WTC11 (cell line): ENCODE results near the gene ABCC4. TPM values are rescaled to one million over a fixed set of nuclear protein-coding genes. Genes with fewer than 3 reads are reported as not detected.

ENCODE experiments used
- ATAC-seq: fragments of 200-7000 bp; cut with Tn5 transposase; 2 replicates; pipeline ENCODE4 v1.10.0; 2021; ENCODE audit warnings: mild to moderate bottlenecking, moderate library complexity
- CTCF ChIA-PET: fragments of 300-600 bp; sonication (Branson Sonifier 250); formaldehyde crosslinking; loops from one replicate; lab custom pipeline; 2021; ENCODE audit warnings: antibody characterized with exemption; lab: Charles Lee
- POLR2A ChIA-PET: fragments of 350-600 bp; sonication (Branson Sonifier 250); formaldehyde crosslinking; loops from one replicate; lab custom pipeline; 2021; ENCODE audit warnings: antibody characterized with exemption; lab: Charles Lee
- DNase-seq: peaks from one replicate; pipeline ENCODE4 v3.0.0; 2021; ENCODE audit warnings: low spot score
- H3K27ac Mint-ChIP-seq: 2 replicates; pipeline ENCODE4 v1.8.0; 2021; ENCODE audit warnings: mixed read lengths
- H3K27me3 Mint-ChIP-seq: 2 replicates; pipeline ENCODE4 v1.8.0; 2021; ENCODE audit warnings: low read depth, mild to moderate bottlenecking, moderate library complexity, mixed read lengths
- H3K36me3 Mint-ChIP-seq: 2 replicates; pipeline ENCODE4 v1.8.0; 2021; ENCODE audit warnings: mixed read lengths
- H3K4me1 Mint-ChIP-seq: 2 replicates; pipeline ENCODE4 v1.8.0; 2022; ENCODE audit warnings: mixed read lengths
- H3K4me3 Mint-ChIP-seq: 2 replicates; pipeline ENCODE4 v1.8.0; 2021; ENCODE audit warnings: mild to moderate bottlenecking, moderate library complexity, mixed read lengths
- H3K9me3 Mint-ChIP-seq: 2 replicates; pipeline ENCODE4 v1.8.0; 2021; ENCODE audit warnings: mixed read lengths
- AR ChIP-seq: fragments of 250-450 bp; sonication (Bioruptor Pico); IDR thresholded peaks from 2 replicates; pipeline ENCODE4 v1.9.0; 2021; ENCODE audit warnings: mild to moderate bottlenecking
- ATF2 ChIP-seq: sonication (generic); formaldehyde crosslinking; IDR thresholded peaks from 2 replicates; pipeline ENCODE4 v1.8.1; 2022; ENCODE audit warnings: low read depth, missing genetic modification reagents, borderline replicate concordance
- CBFB ChIP-seq: sonication (generic); formaldehyde crosslinking; IDR thresholded peaks from 2 replicates; pipeline ENCODE4 v1.8.1; 2022; ENCODE audit warnings: mild to moderate bottlenecking, low read depth, missing genetic modification reagents
- CDX4 ChIP-seq: fragments of 250-450 bp; sonication (Bioruptor Pico); IDR thresholded peaks from 2 replicates; pipeline ENCODE4 v1.9.0; 2021; ENCODE audit warnings: moderate library complexity, mild to moderate bottlenecking, inconsistent platforms, borderline replicate concordance
- E2F1 ChIP-seq: sonication (generic); formaldehyde crosslinking; IDR thresholded peaks from 2 replicates; pipeline ENCODE4 v1.8.0; 2022; ENCODE audit warnings: mild to moderate bottlenecking, missing genetic modification reagents
- FOXP4 ChIP-seq: sonication (generic); formaldehyde crosslinking; IDR thresholded peaks from 2 replicates; pipeline ENCODE4 v1.8.0; 2022; ENCODE audit warnings: mild to moderate bottlenecking, missing genetic modification reagents
- GTF2I ChIP-seq: fragments of 250-450 bp; sonication (Bioruptor Pico); conservative IDR thresholded peaks from 2 replicates; pipeline ENCODE4 v1.4.0; 2021; ENCODE audit warnings: mild to moderate bottlenecking
- HMGXB4 ChIP-seq: sonication (generic); formaldehyde crosslinking; IDR thresholded peaks from 2 replicates; pipeline ENCODE4 v1.8.1; 2023; ENCODE audit warnings: mild to moderate bottlenecking, moderate library complexity, missing genetic modification reagents
- MXD4 ChIP-seq: fragments of 250-450 bp; sonication (Bioruptor Pico); IDR thresholded peaks from 2 replicates; pipeline ENCODE4 v1.8.0; 2021; ENCODE audit warnings: mild to moderate bottlenecking, moderate library complexity, borderline replicate concordance
- OVOL2 ChIP-seq: fragments of 250-450 bp; sonication (Bioruptor Pico); IDR thresholded peaks from 2 replicates; pipeline ENCODE4 v1.9.0; 2021; ENCODE audit warnings: mild to moderate bottlenecking, borderline replicate concordance
- PRRX2 ChIP-seq: fragments of 250-450 bp; sonication (Bioruptor Pico); IDR thresholded peaks from 2 replicates; pipeline ENCODE4 v1.8.0; 2021; ENCODE audit warnings: mild to moderate bottlenecking
- RELA ChIP-seq: sonication (generic); formaldehyde crosslinking; IDR thresholded peaks from 2 replicates; pipeline ENCODE4 v1.8.1; 2022; ENCODE audit warnings: missing genetic modification reagents, mild to moderate bottlenecking, borderline replicate concordance
- USF2 ChIP-seq: sonication (generic); formaldehyde crosslinking; IDR thresholded peaks from 2 replicates; pipeline ENCODE4 v1.8.1; 2023; ENCODE audit warnings: mild to moderate bottlenecking, missing genetic modification reagents, moderate library complexity
- ZNF219 ChIP-seq: sonication (generic); formaldehyde crosslinking; IDR thresholded peaks from 2 replicates; pipeline ENCODE4 v1.8.0; 2023; ENCODE audit warnings: missing genetic modification reagents, mild to moderate bottlenecking, borderline replicate concordance
- ZNF317 ChIP-seq: sonication (generic); formaldehyde crosslinking; IDR thresholded peaks from 2 replicates; pipeline ENCODE4 v1.8.1; 2023; ENCODE audit warnings: low read depth, mild to moderate bottlenecking, moderate library complexity, missing genetic modification reagents, borderline replicate concordance
- total RNA-seq: library from RNA; stranded (reverse); gene quantifications from 3 replicates; pipeline ENCODE4 v1.2.3, GENCODE V29; 2021
- TF ChIP-seq, protein P1 (sequence below): sonication (generic); formaldehyde crosslinking; IDR thresholded peaks from 2 replicates; pipeline ENCODE4 v1.8.1; 2022; ENCODE audit warnings: missing genetic modification reagents, borderline replicate concordance
- TF ChIP-seq, protein P2 (sequence below): sonication (generic); formaldehyde crosslinking; IDR thresholded peaks from 2 replicates; pipeline ENCODE4 v1.8.1; 2022; ENCODE audit warnings: mild to moderate bottlenecking, missing genetic modification reagents, moderate library complexity, borderline replicate concordance

The ABCC4 gene
- total RNA-seq, 1 experiment from 2014 or later: 7.2 TPM

GRCh38 chr13:95156208-95156607, 145.0 kb downstream of the ABCC4 start:
- H3K27me3 Mint-ChIP-seq: peaks cover 25% of the 10 kb centered on the region
- no peaks in the 10 kb centered on the region for H3K36me3 Mint-ChIP-seq
- DNase-seq: no peak
- TF ChIP-seq RELA (CRISPR knock-in tag): no peak
- no peak for TF ChIP-seq FOXP4
- TF ChIP-seq USF2 (CRISPR knock-in tag): no peak
- no peak for TF ChIP-seq CDX4
- TF ChIP-seq OVOL2 (CRISPR knock-in tag): no peak
- TF ChIP-seq ATF2: no peak
- no peak for TF ChIP-seq GTF2I (CRISPR knock-in tag)
- TF ChIP-seq ZNF219 (CRISPR knock-in tag): no peak
- TF ChIP-seq CBFB: no peak
- H3K27ac Mint-ChIP-seq: no peak overlapping the region
- H3K4me3 Mint-ChIP-seq: no peak overlapping the region
- CTCF ChIA-PET: interaction anchor here (1.1 to 3.3 kb wide), 7 partner anchors 15 to 495 kb away, joined by 3 to 12 read pairs (median 5); no protein-coding TSS in a partner anchor
- POLR2A ChIA-PET: interaction anchor here (0.5 kb wide), 1 partner anchor 24 kb away, joined by 3 read pairs; no protein-coding TSS in a partner anchor
- no peak for ATAC-seq
- H3K4me1 Mint-ChIP-seq: peaks cover 41% of the 10 kb centered on the region
- no peaks in the 10 kb centered on the region for H3K9me3 Mint-ChIP-seq

DNA sequence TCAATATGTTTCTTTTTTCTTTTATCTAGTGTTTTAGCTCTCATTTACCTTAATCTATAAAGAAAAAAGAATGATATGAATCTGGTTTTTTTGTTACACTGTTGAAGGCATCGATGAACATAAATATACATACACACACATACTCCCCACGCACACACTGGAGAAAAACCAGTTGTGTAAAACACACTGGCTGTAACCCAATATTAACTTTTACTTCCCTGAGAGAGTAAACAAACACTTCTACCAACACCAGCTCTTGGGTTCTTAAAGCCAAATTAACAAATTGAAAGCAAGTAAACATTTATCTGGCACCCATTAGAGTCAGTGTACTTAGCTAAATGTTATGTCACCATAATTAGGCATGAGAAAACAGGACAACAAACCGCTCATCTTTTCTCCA, 145.7 kb downstream of the ABCC4 start:
- Mint-ChIP-seq H3K27me3 (peaks cover 25% of the 10 kb centered on the region), H3K27ac (no peak overlapping the region), H3K4me1 (peaks cover 41% of the 10 kb centered on the region), H3K4me3 (no peak overlapping the region), H3K9me3 (no peaks in the 10 kb centered on the region)
- POLR2A ChIA-PET: interaction anchor here (0.5 kb wide), 1 partner anchor 25 kb away, joined by 3 read pairs; no protein-coding TSS in a partner anchor
- CTCF ChIA-PET: interaction anchor here (1.2 to 3.3 kb wide), 7 partner anchors 14 to 494 kb away, joined by 3 to 12 read pairs (median 6); no protein-coding TSS in a partner anchor
- DNase-seq: no peak
- no peak for ATAC-seq
- TF ChIP-seq ZNF317 (CRISPR knock-in tag): no peak
- TF ChIP-seq, all 79 proteins: peak for 0
- no peaks in the 10 kb centered on the region for H3K36me3 Mint-ChIP-seq

GRCh38 chr13:95155093-95155492, 146.2 kb downstream of the ABCC4 start:
- POLR2A ChIA-PET: no interaction called here
- no peak overlapping the region for H3K4me3 Mint-ChIP-seq
- peaks cover 25% of the 10 kb centered on the region for H3K27me3 Mint-ChIP-seq
- CTCF ChIA-PET: interaction anchor here (0.6 to 3.3 kb wide), 7 partner anchors 14 to 494 kb away, joined by 3 to 12 read pairs (median 5); no protein-coding TSS in a partner anchor
- no peaks in the 10 kb centered on the region for H3K9me3 Mint-ChIP-seq
- H3K4me1 Mint-ChIP-seq: peaks cover 41% of the 10 kb centered on the region
- no peak overlapping the region for H3K27ac Mint-ChIP-seq
- H3K36me3 Mint-ChIP-seq: no peaks in the 10 kb centered on the region
- no peak for DNase-seq
- ATAC-seq: no peak
- no peak for TF ChIP-seq PRRX2 (CRISPR knock-in tag)
- no peak for TF ChIP-seq E2F1 (CRISPR knock-in tag)
- TF ChIP-seq, protein P1, sequence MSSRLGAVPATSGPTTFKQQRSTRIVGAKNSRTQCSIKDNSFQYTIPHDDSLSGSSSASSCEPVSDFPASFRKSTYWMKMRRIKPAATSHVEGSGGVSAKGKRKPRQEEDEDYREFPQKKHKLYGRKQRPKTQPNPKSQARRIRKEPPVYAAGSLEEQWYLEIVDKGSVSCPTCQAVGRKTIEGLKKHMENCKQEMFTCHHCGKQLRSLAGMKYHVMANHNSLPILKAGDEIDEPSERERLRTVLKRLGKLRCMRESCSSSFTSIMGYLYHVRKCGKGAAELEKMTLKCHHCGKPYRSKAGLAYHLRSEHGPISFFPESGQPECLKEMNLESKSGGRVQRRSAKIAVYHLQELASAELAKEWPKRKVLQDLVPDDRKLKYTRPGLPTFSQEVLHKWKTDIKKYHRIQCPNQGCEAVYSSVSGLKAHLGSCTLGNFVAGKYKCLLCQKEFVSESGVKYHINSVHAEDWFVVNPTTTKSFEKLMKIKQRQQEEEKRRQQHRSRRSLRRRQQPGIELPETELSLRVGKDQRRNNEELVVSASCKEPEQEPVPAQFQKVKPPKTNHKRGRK: no peak
- TF ChIP-seq, protein P2, sequence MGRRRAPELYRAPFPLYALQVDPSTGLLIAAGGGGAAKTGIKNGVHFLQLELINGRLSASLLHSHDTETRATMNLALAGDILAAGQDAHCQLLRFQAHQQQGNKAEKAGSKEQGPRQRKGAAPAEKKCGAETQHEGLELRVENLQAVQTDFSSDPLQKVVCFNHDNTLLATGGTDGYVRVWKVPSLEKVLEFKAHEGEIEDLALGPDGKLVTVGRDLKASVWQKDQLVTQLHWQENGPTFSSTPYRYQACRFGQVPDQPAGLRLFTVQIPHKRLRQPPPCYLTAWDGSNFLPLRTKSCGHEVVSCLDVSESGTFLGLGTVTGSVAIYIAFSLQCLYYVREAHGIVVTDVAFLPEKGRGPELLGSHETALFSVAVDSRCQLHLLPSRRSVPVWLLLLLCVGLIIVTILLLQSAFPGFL (CRISPR knock-in tag): no peak
- no peak for TF ChIP-seq HMGXB4
- TF ChIP-seq AR (CRISPR knock-in tag): no peak
- no peak for TF ChIP-seq MXD4 (CRISPR knock-in tag)
